Neural progenitor cell (in vitro differentiated cells): ENCODE measurements around the gene SERINC5.

Experiments used
- EZH2 ChIP-seq: fragments of 200-600 bp; sonication (generic); IDR thresholded peaks from 2 replicates; pipeline ENCODE4 v1.6.1; 2017; ENCODE audit warnings: antibody characterized with exemption, mild to moderate bottlenecking, moderate library complexity
- EZH2phosphoT487 ChIP-seq: fragments of 200-600 bp; sonication (generic); IDR thresholded peaks from 2 replicates; pipeline ENCODE4 v1.6.1; 2017; ENCODE audit warnings: antibody characterized with exemption
- TF ChIP-seq, protein P1 (sequence below): fragments of 200-600 bp; sonication (generic); IDR thresholded peaks from 2 replicates; pipeline ENCODE4 v1.5.1; 2017; ENCODE audit warnings: antibody characterized with exemption, mild to moderate bottlenecking

- TF ChIP-seq EZH2, result no peak
- TF ChIP-seq, protein P1, sequence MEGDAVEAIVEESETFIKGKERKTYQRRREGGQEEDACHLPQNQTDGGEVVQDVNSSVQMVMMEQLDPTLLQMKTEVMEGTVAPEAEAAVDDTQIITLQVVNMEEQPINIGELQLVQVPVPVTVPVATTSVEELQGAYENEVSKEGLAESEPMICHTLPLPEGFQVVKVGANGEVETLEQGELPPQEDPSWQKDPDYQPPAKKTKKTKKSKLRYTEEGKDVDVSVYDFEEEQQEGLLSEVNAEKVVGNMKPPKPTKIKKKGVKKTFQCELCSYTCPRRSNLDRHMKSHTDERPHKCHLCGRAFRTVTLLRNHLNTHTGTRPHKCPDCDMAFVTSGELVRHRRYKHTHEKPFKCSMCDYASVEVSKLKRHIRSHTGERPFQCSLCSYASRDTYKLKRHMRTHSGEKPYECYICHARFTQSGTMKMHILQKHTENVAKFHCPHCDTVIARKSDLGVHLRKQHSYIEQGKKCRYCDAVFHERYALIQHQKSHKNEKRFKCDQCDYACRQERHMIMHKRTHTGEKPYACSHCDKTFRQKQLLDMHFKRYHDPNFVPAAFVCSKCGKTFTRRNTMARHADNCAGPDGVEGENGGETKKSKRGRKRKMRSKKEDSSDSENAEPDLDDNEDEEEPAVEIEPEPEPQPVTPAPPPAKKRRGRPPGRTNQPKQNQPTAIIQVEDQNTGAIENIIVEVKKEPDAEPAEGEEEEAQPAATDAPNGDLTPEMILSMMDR, result no peak
- TF ChIP-seq EZH2phosphoT487, result no peak
These were observed 64.9 kb downstream of the SERINC5 start for GRCh38 chr5:80190960-80191359.
